Breast epithelium (tissue), 4 donors: ENCODE results near the gene TUB. TPM values are rescaled to one million over a fixed set of nuclear protein-coding genes. Genes with fewer than 3 reads are reported as not detected.
A peak's percentile ranks its signal among the peaks of the same experiment; 100 is the strongest.

ENCODE experiments used
- DNase-seq, 2 donors: peaks; one replicate each; pipeline ENCODE4 v3.0.0-alpha.2; 2019; ENCODE audit warnings: low spot score in 2 of 2
- H3K27ac ChIP-seq, 2 donors: fragments of 200-600 bp; sonication (generic) in 1 of 2; one replicate each; pipeline ENCODE4 v1.5.1; 2016 to 2019; ENCODE audit warnings: mild to moderate bottlenecking in 1 of 2
- H3K27me3 ChIP-seq, 2 donors: fragments of 200-600 bp; sonication (generic) in 1 of 2; one replicate each; pipeline versions ENCODE4 v1.5.1 to v1.6.0; 2017 to 2019; ENCODE audit warnings: control low read depth in 1 of 2, mild to moderate bottlenecking in 1 of 2
- H3K36me3 ChIP-seq: fragments of 200-600 bp; one replicate; pipeline ENCODE4 v1.5.1; 2019
- H3K4me1 ChIP-seq, 2 donors: fragments of 200-600 bp; sonication (generic); one replicate each; pipeline ENCODE4 v1.5.1; 2016 to 2019; ENCODE audit warnings: control low read depth in 1 of 2
- H3K4me3 ChIP-seq, 3 donors: fragments of 200-600 bp; sonication (generic); 1 replicate in 2 of 3; 2 replicates in 1 of 3; pipeline ENCODE4 v1.5.1; 2016 to 2019; ENCODE audit warnings: mild to moderate bottlenecking in 3 of 3, moderate library complexity in 2 of 3
- H3K9me3 ChIP-seq, 2 donors: fragments of 200-600 bp; sonication (generic) in 1 of 2; one replicate each; pipeline ENCODE4 v1.5.1; 2016 to 2019; ENCODE audit warnings: control low read depth in 1 of 2
- POLR2A ChIP-seq: fragments of 450-650 bp; IDR thresholded peaks from one replicate; pipeline ENCODE4 v1.6.1; 2016; ENCODE audit warnings: antibody characterized with exemption, mild to moderate bottlenecking, moderate library complexity
- POLR2AphosphoS5 ChIP-seq, 3 donors: sonication (generic); formaldehyde crosslinking; IDR thresholded peaks; one replicate each; pipeline ENCODE4 v1.6.1; 2017; ENCODE audit warnings: antibody characterized with exemption in 3 of 3
- intact Hi-C: fragments of 100-400 bp; cut with DNase I; formaldehyde crosslinking; loops from one replicate; pipeline ENCODE4 v1.15.1; 2023; ENCODE audit warnings: low total_unique reads
- total RNA-seq, 3 donors: library from RNA; depleted of rRNA; stranded (reverse); fragments of >200 nt; gene quantifications; one replicate each; pipeline ENCODE4 v1.1.0, GENCODE V29; 2016
- TF ChIP-seq, protein P1 (sequence below), 3 donors: fragments of 450-650 bp; IDR thresholded peaks; one replicate each; pipeline ENCODE4 v1.5.1; 2016 to 2017; ENCODE audit warnings: antibody characterized with exemption in 3 of 3, mild to moderate bottlenecking in 3 of 3, moderate library complexity in 3 of 3

Gene TUB
- total RNA-seq, 3 donors from 2014 or later, result 6.3 to 17.7 (median 11.2) TPM

DNA sequence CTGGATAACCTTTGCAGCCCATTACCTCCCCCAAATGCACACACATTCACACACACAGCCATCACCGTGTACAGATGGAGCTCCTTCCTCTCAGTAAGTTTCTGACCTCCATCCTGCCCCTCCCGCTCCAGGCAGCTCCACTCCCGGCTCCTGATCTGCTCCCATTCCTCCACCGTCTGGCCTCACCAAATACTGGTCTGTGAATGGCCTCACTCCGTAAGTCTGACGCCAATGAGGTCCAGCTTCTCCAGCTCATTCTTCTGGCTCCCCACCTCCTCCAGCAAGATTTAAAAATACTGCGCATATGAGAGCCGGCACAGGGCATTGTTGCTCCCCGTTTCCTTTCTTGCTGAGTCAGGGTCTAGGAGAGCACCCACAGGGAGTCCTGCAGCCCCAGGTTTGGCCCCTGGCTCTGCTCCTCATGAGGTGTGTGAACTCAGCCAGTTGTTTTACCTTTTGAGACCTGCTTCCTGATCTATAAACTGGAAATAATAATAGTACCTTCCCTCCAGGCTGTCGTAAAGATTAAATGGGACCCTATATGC, 14.0 kb upstream of the TUB start:
- Histone ChIP-seq H3K36me3 (no peaks in the 10 kb centered on the region), H3K4me3 (no peak overlapping the region), H3K27me3 (no peaks in the 10 kb centered on the region), H3K4me1 (no peaks in the 10 kb centered on the region), H3K27ac (peak overlapping the region in 1 of 2 donors; percentile 90), H3K9me3 (no peaks in the 10 kb centered on the region)
- DNase-seq, result no peak
- intact Hi-C loops, result no loop called here
- TF ChIP-seq POLR2AphosphoS5 (IDR thresholded peaks at IDR 0.05), result no peak
- no peak for TF ChIP-seq POLR2A
- TF ChIP-seq, protein P1, sequence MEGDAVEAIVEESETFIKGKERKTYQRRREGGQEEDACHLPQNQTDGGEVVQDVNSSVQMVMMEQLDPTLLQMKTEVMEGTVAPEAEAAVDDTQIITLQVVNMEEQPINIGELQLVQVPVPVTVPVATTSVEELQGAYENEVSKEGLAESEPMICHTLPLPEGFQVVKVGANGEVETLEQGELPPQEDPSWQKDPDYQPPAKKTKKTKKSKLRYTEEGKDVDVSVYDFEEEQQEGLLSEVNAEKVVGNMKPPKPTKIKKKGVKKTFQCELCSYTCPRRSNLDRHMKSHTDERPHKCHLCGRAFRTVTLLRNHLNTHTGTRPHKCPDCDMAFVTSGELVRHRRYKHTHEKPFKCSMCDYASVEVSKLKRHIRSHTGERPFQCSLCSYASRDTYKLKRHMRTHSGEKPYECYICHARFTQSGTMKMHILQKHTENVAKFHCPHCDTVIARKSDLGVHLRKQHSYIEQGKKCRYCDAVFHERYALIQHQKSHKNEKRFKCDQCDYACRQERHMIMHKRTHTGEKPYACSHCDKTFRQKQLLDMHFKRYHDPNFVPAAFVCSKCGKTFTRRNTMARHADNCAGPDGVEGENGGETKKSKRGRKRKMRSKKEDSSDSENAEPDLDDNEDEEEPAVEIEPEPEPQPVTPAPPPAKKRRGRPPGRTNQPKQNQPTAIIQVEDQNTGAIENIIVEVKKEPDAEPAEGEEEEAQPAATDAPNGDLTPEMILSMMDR (IDR thresholded peaks at IDR 0.05), result no peak

DNA sequence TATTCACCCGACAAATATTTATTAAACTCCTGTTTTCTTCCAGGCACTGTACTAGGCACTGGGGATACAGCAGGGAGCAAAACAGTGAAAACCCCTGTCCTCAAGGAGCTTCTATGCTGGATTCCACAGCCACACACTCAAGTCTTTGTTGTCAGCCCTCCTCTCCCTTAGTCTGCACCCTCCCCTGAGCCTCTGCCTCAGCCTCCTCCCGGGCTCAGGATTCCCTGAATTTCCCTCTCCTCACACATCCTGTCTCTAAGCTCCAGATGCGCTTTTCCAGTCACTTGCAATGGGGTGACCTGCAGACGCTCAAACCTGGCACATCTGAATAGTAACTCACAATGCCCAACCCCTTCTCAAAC, 13.5 kb upstream of the TUB start:
- intact Hi-C loops, result no loop called here
- H3K27me3 ChIP-seq, result no peaks in the 10 kb centered on the region
- DNase-seq, result no peak
- TF ChIP-seq, protein P1 (IDR thresholded peaks at IDR 0.05), result no peak
- TF ChIP-seq POLR2AphosphoS5 (IDR thresholded peaks at IDR 0.05) (no peak), POLR2A (no peak)
- no peaks in the 10 kb centered on the region for H3K9me3 ChIP-seq
- H3K27ac ChIP-seq, result peak overlapping the region; percentile 71 to 90
- H3K4me1 ChIP-seq, result no peaks in the 10 kb centered on the region
- no peaks in the 10 kb centered on the region for H3K36me3 ChIP-seq
- H3K4me3 ChIP-seq, result no peak overlapping the region

GRCh38 chr11:8067929-8068575, 13.0 kb upstream of the TUB start:
- TF ChIP-seq, protein P1 (IDR thresholded peaks at IDR 0.05), result no peak
- no peak for TF ChIP-seq POLR2AphosphoS5 (IDR thresholded peaks at IDR 0.05)
- TF ChIP-seq POLR2A, result no peak
- DNase-seq, result no peak
- H3K9me3 ChIP-seq, result no peaks in the 10 kb centered on the region
- no peaks in the 10 kb centered on the region for H3K27me3 ChIP-seq
- peak overlapping the region; percentile 71 to 90 for H3K27ac ChIP-seq
- no peak overlapping the region for H3K4me3 ChIP-seq
- H3K4me1 ChIP-seq, result no peaks in the 10 kb centered on the region
- intact Hi-C loops, result no loop called here
- no peaks in the 10 kb centered on the region for H3K36me3 ChIP-seq

GRCh38 chr11:8068605-8069221, 12.3 kb upstream of the TUB start:
- TF ChIP-seq, protein P1 (IDR thresholded peaks at IDR 0.05), result no peak
- peak in 2 of 3 donors; percentile 22 to 47 for TF ChIP-seq POLR2AphosphoS5 (IDR thresholded peaks at IDR 0.05)
- H3K27me3 ChIP-seq, result no peaks in the 10 kb centered on the region
- no peak for DNase-seq
- H3K9me3 ChIP-seq, result no peaks in the 10 kb centered on the region
- H3K27ac ChIP-seq, result peak overlapping the region; percentile 71 to 90
- intact Hi-C loops, result no loop called here
- H3K4me1 ChIP-seq, result no peaks in the 10 kb centered on the region
- peak overlapping the region in 1 of 3 donors; percentile 36 for H3K4me3 ChIP-seq
- H3K36me3 ChIP-seq, result no peaks in the 10 kb centered on the region

DNA sequence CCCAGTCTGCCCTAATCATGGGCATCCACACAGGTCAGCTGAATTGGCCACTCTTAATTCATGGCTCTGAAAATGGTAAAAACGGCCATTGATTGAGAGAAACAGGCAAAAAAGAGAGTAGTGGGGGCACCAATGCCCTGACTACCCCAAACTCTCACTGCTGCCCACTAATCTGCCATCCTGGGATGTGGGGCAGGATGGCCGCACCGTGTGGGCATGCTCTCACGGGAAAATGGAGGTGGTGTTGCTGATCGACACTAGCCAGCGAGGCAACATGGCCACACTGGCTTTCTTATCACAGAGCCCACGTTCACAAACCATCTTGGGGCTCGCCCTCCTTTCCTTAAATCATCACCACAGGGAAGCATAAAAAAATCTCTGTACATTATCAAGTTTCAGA, 11.2 kb upstream of the TUB start:
- DNase-seq, result no peak
- H3K4me3 ChIP-seq, result no peak overlapping the region
- H3K9me3 ChIP-seq, result no peaks in the 10 kb centered on the region
- no peaks in the 10 kb centered on the region for H3K4me1 ChIP-seq
- peak overlapping the region; percentile 20 to 90 for H3K27ac ChIP-seq
- no peak for TF ChIP-seq POLR2AphosphoS5 (IDR thresholded peaks at IDR 0.05)
- TF ChIP-seq, protein P1 (IDR thresholded peaks at IDR 0.05), result no peak
- TF ChIP-seq POLR2A, result no peak
- H3K27me3 ChIP-seq, result no peaks in the 10 kb centered on the region
- intact Hi-C loops, result no loop called here
- H3K36me3 ChIP-seq, result no peaks in the 10 kb centered on the region
